HG03135 (cell line): ENCODE results near the gene ZNF41.
"Not testable (repeated sequence)": the region's sequence is repeated elsewhere in the genome, so short reads cannot be mapped to it uniquely, and the experiment has no call there.

Source experiments
- ATAC-seq: cut with Tn5 transposase; IDR thresholded peaks from one replicate; pipeline ENCODE4 v1.9.1; 2021; ENCODE audit warnings: mild to moderate bottlenecking, moderate library complexity; ENCODE audit not compliant: unreplicated experiment

Gene ZNF41

GRCh38 chrX:47482512-47483305, at the start of gene ZNF41:
TSS of gene ZNF41 (minus strand) at chrX:47483222. CDS start at chrX:47467481, 15,741 bp downstream.
- peak; percentile 75 for ATAC-seq

- no peak for ATAC-seq
These were observed 47.0 kb upstream of the ZNF41 start for GRCh38 chrX:47530049-47530448.

GRCh38 chrX:47529548-47529947, 46.5 kb upstream of the ZNF41 start:
- ATAC-seq, result no peak

GRCh38 chrX:47523713-47524166, 40.7 kb upstream of the ZNF41 start:
- ATAC-seq, result peak; percentile 16

GRCh38 chrX:47523297-47523696, 40.3 kb upstream of the ZNF41 start:
- ATAC-seq, result peak; percentile 94

GRCh38 chrX:47518144-47518543, 35.1 kb upstream of the ZNF41 start:
- no peak for ATAC-seq

DNA sequence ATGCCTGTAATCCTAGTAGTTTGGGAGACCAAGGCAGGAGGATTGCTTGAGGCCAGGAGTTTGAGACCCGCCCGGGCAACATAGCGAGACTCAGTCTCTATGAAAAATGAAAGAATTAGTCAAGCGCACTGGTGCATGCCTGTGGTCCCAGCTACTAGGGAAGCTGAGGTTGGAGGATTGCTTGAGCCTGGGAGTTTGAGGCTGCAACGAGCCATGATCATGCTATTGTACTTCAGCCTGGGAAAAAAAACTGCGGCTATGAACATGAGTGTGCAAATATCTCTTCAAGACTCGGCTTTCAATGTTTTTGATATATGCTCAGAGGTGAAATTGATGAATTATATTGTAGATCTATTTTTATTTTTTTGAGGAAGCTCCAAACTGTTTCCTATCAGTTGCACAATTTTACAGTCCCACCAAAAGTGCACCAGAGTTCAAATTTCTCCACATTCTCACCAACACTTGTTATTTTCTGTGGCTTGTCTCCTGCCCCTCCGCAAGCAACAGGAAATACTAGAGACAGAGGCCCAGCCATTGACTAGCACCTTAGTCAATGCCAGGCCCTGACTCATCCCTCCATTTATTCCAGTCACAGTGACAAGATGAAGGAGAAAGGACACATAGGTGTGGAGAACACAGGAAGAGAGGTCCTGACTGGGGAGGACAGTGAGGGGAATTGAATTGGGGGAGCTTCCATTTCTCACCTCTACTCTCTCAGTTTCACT, 33.1 kb upstream of the ZNF41 start:
- no peak for ATAC-seq

DNA sequence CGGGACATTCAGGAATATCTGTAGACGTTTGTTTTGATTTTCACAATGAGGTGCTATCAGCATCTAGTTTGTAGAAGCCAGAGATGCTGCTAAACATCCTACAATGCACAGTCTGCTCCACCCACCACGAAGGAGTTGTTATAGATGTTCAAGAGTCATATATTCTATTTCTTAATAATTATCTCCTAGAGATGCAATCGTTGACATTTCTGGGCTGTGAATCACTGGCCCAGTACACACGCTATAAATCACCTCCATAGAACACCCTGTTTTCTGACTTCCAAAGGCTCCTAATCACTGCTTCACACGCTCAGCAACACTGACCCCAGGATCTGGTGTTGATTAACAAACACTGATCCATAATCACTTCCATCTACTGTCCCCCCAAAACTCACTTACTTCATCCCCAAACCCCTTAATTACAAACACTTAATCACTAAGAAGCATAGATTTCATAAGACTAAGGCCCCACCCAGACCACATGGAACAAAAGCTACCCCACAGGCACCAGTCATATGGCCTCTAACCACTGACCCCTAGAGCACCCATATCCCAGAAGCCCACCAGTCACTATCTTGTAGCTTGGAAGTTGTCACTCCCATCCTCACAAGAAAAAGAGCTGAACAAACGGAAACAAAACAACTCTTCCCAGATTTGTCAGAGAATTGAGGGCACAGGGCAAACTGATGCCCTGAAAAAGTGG, 31.7 kb upstream of the ZNF41 start:
- no peak for ATAC-seq

DNA sequence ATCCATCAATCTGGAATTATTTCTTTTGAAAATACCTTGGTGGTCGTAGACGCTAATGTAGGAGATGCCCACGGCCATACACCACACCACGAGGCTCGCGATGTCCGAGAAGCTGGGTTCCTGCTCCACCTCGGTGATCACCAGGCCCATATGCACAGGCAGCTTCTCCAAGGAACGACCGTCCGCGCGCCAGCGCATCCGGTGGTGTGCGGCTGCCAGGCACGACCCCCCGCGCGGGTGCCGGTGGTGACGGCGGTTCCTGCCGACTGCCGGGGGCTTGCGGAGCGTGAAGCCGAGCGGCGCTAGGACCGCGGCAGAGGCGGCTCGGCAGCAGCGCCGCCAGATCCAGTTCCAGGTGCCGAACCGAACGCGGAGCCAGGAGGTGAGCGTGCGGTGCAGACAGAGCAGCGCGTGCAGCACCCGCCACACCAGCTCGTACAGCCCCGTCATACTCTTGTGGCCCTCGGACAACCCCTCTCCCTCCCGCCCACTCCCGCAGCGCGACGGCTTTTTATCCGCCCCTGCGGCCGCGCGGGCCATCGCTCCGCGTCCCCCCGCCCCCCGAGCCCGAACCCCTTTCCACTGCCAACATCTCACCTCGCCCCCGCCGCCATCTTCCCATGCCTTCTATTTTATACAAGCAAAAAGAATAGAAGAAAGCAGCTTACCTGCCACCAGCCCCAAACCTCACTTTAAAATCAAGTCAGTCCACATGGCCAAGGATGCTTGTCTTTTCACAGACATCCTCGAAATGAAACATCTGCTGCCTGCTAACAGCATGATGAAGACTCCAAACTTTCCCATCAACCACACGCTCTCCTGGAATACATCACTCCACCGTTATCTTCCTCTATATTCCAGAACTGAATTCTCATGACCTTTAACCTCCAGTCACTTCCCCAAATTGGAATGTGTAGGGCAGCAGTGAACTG, 30.3 kb upstream of the ZNF41 start:
- ATAC-seq, result peak; percentile 65

GRCh38 chrX:47512383-47512782, 29.4 kb upstream of the ZNF41 start:
- not testable (repeated sequence) for ATAC-seq

- ATAC-seq, result no peak
These were observed 24.3 kb upstream of the ZNF41 start for GRCh38 chrX:47507153-47507867.

DNA sequence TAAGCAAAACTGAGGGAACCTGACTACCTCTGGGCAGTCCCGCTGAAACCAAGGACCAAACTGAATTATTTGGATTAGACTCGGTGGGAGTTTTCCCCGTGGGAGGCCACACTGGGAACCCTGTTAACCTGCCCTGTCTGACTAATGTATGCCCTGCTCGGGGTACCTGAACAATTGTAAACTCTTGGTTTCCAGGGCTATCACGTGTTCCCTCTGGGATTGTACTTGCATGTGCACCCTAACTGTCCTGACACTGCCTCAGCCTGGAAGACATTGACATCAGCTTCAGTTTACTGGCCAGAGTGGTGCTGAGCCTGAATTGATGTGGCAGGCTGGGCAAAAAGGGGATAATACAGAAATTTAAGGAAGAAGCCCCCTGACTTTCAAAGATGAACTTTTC, 20.1 kb upstream of the ZNF41 start:
- no peak for ATAC-seq

GRCh38 chrX:47502316-47503125, 19.5 kb upstream of the ZNF41 start:
- no peak for ATAC-seq

DNA sequence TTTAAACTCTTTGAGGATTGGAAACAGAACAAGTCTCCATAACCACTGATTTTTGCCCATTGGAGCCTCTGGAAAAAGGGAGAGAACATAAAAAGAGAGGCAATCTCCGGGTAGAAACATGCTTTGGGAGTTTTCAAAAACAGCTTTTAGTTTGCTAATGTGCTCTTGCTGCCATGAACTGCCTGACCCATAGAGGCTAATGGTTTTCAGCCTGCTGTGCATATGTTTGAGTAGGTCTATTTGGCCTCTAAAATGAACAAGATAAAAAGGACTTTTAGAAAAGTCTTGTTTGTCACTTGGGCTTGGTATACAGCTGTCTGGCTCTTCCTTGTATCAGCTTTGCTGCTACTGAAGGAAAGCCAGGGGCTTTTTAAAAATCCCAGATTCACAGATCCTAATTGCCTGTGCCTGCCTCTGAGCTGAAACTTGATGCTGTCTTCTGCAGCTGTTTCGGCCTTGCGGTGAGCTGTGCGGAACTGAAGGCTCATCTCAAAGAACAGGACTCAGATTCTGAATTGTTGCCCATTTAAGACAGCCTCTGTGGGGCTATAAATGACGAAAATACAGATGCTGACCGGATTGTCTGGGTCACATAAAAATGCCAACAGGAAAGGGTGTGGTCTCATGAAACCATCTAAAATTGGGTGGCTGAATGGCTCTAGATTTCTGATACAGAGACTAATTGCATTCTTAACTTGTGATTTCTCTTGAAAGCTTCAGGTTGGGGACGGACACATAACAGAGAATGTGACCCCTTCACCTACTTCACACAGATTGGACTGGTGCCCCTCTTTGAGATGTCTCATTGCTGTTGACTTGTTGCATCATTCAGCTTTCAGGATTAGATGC, 18.4 kb upstream of the ZNF41 start:
- no peak for ATAC-seq

DNA sequence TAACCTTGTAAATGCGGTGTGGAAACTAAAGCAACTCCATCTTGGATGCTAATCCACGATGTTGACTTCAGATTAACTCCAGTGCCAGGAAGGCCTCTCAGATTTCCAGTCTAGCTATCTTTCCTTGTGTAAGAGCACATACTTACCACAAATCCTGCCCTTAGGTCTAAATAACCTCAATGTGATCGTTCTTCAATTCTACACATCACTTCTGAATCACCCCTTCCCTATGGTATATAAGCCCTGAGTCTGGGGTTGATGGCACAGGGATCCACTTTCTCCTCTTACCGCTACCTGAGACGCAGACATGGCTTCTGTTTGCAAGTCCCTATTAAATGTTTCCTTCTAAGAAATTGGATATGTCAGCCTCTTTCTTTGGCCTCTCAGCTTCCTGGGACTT, 17.5 kb upstream of the ZNF41 start:
- ATAC-seq, result no peak

DNA sequence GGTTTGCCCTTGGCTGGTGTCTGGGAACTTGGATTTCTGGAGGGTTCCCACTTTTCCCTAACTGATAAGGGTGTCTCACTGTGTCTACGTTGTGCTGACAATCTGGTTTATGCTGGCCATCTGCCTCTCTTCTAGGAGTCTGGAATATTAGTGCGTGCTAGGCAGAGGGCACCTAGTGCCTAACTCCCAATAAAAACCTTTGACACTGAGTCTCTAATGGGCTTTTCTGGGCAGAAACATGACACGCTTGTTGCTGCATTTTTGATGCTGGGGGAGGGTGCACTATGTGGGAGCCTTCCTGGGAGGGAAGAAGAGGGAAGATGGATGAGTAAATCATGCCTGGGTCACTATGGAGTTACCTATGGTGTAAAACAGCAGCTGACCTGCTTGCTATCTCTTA, 16.3 kb upstream of the ZNF41 start:
- no peak for ATAC-seq

GRCh38 chrX:47498411-47498810, 15.4 kb upstream of the ZNF41 start:
- ATAC-seq, result no peak

GRCh38 chrX:47497271-47497888, 14.4 kb upstream of the ZNF41 start:
- no peak for ATAC-seq
